ENCODE data around the gene LYPD1.

- TF ChIP-seq, protein P1, sequence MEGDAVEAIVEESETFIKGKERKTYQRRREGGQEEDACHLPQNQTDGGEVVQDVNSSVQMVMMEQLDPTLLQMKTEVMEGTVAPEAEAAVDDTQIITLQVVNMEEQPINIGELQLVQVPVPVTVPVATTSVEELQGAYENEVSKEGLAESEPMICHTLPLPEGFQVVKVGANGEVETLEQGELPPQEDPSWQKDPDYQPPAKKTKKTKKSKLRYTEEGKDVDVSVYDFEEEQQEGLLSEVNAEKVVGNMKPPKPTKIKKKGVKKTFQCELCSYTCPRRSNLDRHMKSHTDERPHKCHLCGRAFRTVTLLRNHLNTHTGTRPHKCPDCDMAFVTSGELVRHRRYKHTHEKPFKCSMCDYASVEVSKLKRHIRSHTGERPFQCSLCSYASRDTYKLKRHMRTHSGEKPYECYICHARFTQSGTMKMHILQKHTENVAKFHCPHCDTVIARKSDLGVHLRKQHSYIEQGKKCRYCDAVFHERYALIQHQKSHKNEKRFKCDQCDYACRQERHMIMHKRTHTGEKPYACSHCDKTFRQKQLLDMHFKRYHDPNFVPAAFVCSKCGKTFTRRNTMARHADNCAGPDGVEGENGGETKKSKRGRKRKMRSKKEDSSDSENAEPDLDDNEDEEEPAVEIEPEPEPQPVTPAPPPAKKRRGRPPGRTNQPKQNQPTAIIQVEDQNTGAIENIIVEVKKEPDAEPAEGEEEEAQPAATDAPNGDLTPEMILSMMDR (conservative IDR thresholded peaks at IDR 0.05; ENCODE audit: low read depth, low read length): no peak
- TF ChIP-seq POLR2A (IDR thresholded peaks at IDR 0.05; ENCODE audit: low read depth, low read length) (no peak), RCOR1 (IDR thresholded peaks at IDR 0.05; ENCODE audit: insufficient replicate concordance, low read length) (no peak), RFX5 (IDR thresholded peaks at IDR 0.05; ENCODE audit: low read depth, low read length) (no peak), SMC3 (IDR thresholded peaks at IDR 0.05; ENCODE audit: low read depth, low read length) (no peak), MAZ (IDR thresholded peaks at IDR 0.05; ENCODE audit: borderline replicate concordance, low read depth, low read length) (no peak), ELK1 (IDR thresholded peaks at IDR 0.05; ENCODE audit: borderline replicate concordance, low read depth, low read length) (no peak), CEBPB (IDR thresholded peaks at IDR 0.05; ENCODE audit: low read depth, low read length) (no peak), USF2 (IDR thresholded peaks at IDR 0.05; ENCODE audit: low read depth, low read length) (no peak), FOS (IDR thresholded peaks at IDR 0.05; ENCODE audit: low read depth, low read length) (no peak), BHLHE40 (IDR thresholded peaks at IDR 0.05; ENCODE audit: low read depth, low read length) (no peak), RAD21 (IDR thresholded peaks at IDR 0.05; ENCODE audit: low read length) (no peak), MAFK (IDR thresholded peaks at IDR 0.05; ENCODE audit: low read depth, low read length) (no peak)
Measured at GRCh38 chr2:132665401-132666140, 4.4 kb downstream of the LYPD1 start.

Measured in IMR-90 (cell line).